GM18868 (cell line): ENCODE data around the gene TMEM145.

Experiments
- ATAC-seq: cut with Tn5 transposase; IDR thresholded peaks from one replicate; pipeline ENCODE4 v1.9.1; 2021; ENCODE audit warnings: mild to moderate bottlenecking, moderate library complexity; ENCODE audit not compliant: unreplicated experiment

Gene TMEM145

GRCh38 chr19:42357290-42357689, 44.2 kb downstream of the TMEM145 start:
- ATAC-seq, result no peak

- ATAC-seq, result no peak
Measured at GRCh38 chr19:42360787-42361544, 47.9 kb downstream of the TMEM145 start.

- no peak for ATAC-seq
Measured at GRCh38 chr19:42361545-42361910, 48.4 kb downstream of the TMEM145 start.

GRCh38 chr19:42362342-42362741, 49.2 kb downstream of the TMEM145 start:
- no peak for ATAC-seq

GRCh38 chr19:42362891-42363440, 49.9 kb downstream of the TMEM145 start:
- ATAC-seq, result no peak

- ATAC-seq, result no peak
Measured at GRCh38 chr19:42363614-42364346, 50.7 kb downstream of the TMEM145 start.

GRCh38 chr19:42366673-42367072, 53.6 kb downstream of the TMEM145 start:
- ATAC-seq, result no peak

- no peak for ATAC-seq
Measured at GRCh38 chr19:42367929-42368328, 54.8 kb downstream of the TMEM145 start.

- no peak for ATAC-seq
Measured at GRCh38 chr19:42368360-42368759, 55.3 kb downstream of the TMEM145 start.

GRCh38 chr19:42368765-42369164, 55.7 kb downstream of the TMEM145 start:
- ATAC-seq, result no peak

GRCh38 chr19:42369433-42370067, 56.4 kb downstream of the TMEM145 start:
- ATAC-seq, result no peak

- no peak for ATAC-seq
Measured at GRCh38 chr19:42370068-42370520, 57.0 kb downstream of the TMEM145 start.

- no peak for ATAC-seq
Measured at GRCh38 chr19:42370626-42371175, 57.6 kb downstream of the TMEM145 start.
